Ishikawa (cell line): ENCODE measurements around the gene TRDMT1.

Experiments
- CREB1 ChIP-seq: IDR thresholded peaks from 2 replicates; pipeline ENCODE4 v1.6.1; 2012; ENCODE audit warnings: low read depth
- EGR1 ChIP-seq: IDR thresholded peaks from 2 replicates; pipeline ENCODE4 v1.6.1; 2012
- EP300 ChIP-seq: IDR thresholded peaks from 2 replicates; pipeline ENCODE4 v1.6.1; 2012; ENCODE audit warnings: borderline replicate concordance
- FOXM1 ChIP-seq: IDR thresholded peaks from 2 replicates; pipeline ENCODE4 v1.6.1; 2012; ENCODE audit warnings: low read depth, borderline replicate concordance
- TAF1 ChIP-seq: IDR thresholded peaks from 2 replicates; pipeline ENCODE4 v1.6.1; 2012; ENCODE audit warnings: low read depth, mild to moderate bottlenecking
- TCF12 ChIP-seq: IDR thresholded peaks from 2 replicates; pipeline ENCODE4 v1.6.1; 2012; ENCODE audit warnings: low read depth
- TEAD4 ChIP-seq: IDR thresholded peaks from 2 replicates; pipeline ENCODE4 v1.6.1; 2012
- YY1 ChIP-seq: IDR thresholded peaks from 2 replicates; pipeline ENCODE4 v1.6.1; 2012; ENCODE audit warnings: low read depth
- ZBTB7A ChIP-seq: IDR thresholded peaks from 2 replicates; pipeline ENCODE4 v1.6.1; 2012; ENCODE audit warnings: low read depth
- TF ChIP-seq, protein P1 (sequence below): IDR thresholded peaks from 2 replicates; pipeline ENCODE4 v1.6.1; 2012; ENCODE audit warnings: low read depth, mild to moderate bottlenecking
- TF ChIP-seq, protein P2 (sequence below): IDR thresholded peaks from 2 replicates; pipeline ENCODE4 v1.6.1; 2012

- no peak for TF ChIP-seq TCF12
- TF ChIP-seq ZBTB7A = no peak
- TF ChIP-seq TAF1 = no peak
- TF ChIP-seq, protein P1, sequence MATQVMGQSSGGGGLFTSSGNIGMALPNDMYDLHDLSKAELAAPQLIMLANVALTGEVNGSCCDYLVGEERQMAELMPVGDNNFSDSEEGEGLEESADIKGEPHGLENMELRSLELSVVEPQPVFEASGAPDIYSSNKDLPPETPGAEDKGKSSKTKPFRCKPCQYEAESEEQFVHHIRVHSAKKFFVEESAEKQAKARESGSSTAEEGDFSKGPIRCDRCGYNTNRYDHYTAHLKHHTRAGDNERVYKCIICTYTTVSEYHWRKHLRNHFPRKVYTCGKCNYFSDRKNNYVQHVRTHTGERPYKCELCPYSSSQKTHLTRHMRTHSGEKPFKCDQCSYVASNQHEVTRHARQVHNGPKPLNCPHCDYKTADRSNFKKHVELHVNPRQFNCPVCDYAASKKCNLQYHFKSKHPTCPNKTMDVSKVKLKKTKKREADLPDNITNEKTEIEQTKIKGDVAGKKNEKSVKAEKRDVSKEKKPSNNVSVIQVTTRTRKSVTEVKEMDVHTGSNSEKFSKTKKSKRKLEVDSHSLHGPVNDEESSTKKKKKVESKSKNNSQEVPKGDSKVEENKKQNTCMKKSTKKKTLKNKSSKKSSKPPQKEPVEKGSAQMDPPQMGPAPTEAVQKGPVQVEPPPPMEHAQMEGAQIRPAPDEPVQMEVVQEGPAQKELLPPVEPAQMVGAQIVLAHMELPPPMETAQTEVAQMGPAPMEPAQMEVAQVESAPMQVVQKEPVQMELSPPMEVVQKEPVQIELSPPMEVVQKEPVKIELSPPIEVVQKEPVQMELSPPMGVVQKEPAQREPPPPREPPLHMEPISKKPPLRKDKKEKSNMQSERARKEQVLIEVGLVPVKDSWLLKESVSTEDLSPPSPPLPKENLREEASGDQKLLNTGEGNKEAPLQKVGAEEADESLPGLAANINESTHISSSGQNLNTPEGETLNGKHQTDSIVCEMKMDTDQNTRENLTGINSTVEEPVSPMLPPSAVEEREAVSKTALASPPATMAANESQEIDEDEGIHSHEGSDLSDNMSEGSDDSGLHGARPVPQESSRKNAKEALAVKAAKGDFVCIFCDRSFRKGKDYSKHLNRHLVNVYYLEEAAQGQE = no peak
- TF ChIP-seq EP300 = no peak
- no peak for TF ChIP-seq YY1
- no peak for TF ChIP-seq EGR1
- TF ChIP-seq, protein P2, sequence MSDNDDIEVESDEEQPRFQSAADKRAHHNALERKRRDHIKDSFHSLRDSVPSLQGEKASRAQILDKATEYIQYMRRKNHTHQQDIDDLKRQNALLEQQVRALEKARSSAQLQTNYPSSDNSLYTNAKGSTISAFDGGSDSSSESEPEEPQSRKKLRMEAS = no peak
- TF ChIP-seq FOXM1 = no peak
- TF ChIP-seq TEAD4 = no peak
- no peak for TF ChIP-seq CREB1
Observed at GRCh38 chr10:17126327-17126726, 75.1 kb downstream of the TRDMT1 start.
